GM18951 (cell line): Measurements from ENCODE around the gene AMHR2.
"Not testable (repeated sequence)": the region's sequence is repeated elsewhere in the genome, so short reads cannot be mapped to it uniquely, and the experiment has no call there.

Experiments used
- POLR2A ChIP-seq: IDR thresholded peaks from 4 replicates; pipeline ENCODE4 v1.6.1; 2011; ENCODE audit warnings: mild to moderate bottlenecking; ENCODE audit not compliant: insufficient read length, insufficient read depth; ENCODE audit errors: extremely low read depth
- in situ Hi-C: fragments of 300-500 bp; cut with MboI; formaldehyde crosslinking; loops from one replicate; pipeline ENCODE4 v1.12.0; 2022; ENCODE audit warnings: low sequenced_read_pairs, mixed read lengths, inconsistent platforms; ENCODE audit not compliant: unreplicated experiment

The AMHR2 gene

DNA sequence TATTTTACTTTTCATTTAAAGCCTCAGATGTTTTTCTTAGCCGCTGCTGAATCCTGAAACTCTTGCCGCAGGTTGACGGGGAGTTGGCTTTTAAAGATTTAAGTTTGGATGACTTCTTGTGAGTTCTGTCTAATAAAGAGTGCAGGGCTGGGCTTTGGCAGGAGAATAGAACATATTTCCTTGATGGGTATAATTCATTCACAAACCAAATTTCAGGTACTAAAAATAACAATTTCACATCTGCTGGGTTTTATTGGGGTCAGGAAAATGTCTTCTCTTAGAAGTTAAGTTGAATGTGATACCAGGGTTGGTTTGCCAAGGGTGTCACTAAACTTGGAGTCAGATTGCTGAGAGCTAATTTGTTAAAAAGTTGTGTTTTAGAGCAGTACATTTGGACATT lies 34.0 kb upstream of the AMHR2 start:
- in situ Hi-C loops = no loop called here
- TF ChIP-seq POLR2A = no peak

DNA sequence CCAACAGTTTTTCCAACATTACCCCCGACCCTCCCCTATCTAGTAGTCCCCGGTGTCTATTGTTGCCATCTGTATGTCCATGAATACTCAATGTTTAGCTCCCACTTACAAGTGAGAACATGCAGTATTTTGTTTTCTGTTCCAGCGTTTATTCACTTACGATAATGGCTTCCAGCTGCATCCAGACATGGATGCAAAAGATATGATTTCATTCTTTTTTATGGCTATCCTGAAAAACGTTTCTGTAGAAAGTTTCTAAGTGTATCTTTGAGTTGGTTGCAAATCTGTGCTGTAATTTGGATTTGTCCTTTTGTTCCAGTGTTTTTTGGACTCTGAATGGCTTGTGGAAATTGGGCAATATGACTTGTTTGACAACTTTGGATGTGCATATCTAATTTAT lies 31.9 kb upstream of the AMHR2 start:
- in situ Hi-C loops = no loop called here
- no peak for TF ChIP-seq POLR2A

DNA sequence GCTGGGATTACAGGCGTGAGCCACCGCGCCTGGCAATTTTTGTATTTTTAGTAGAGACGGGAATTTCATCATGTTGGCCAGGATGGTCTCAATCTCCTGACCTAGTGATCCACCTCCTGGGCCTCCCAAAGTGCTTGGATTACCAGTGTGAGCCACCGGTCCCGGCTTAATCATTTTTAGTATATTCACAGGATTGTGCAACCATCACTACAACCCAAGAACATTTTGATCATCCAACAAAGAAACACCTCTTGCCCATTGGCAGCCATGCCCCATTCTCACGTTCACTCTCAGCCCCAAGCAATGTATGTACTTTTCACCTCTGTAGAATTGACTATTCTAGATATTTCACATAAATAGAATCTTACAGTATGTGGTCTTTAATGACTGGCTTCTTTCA lies 23.8 kb upstream of the AMHR2 start:
- no peak for TF ChIP-seq POLR2A
- in situ Hi-C loops = no loop called here

DNA sequence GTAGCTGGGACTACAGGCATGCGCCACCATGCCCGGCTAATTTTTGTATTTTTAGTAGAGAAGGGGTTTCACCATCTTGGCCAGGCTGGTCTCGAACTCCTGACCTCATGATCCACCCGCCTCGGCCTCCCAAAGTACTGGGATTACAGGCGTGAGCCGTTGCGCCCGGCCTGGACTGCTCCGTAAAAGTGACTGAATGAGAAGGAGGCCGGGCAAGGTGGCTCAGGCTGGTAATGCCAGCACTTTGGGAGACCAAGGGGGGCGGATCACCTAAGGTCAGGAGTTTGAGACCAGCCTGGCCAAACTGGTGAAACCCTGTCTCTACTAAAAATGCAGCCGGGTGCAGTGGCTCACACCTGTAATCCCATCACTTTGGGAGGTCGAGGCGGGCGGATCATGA lies 21.3 kb upstream of the AMHR2 start:
- in situ Hi-C loops = not testable (repeated sequence)

DNA sequence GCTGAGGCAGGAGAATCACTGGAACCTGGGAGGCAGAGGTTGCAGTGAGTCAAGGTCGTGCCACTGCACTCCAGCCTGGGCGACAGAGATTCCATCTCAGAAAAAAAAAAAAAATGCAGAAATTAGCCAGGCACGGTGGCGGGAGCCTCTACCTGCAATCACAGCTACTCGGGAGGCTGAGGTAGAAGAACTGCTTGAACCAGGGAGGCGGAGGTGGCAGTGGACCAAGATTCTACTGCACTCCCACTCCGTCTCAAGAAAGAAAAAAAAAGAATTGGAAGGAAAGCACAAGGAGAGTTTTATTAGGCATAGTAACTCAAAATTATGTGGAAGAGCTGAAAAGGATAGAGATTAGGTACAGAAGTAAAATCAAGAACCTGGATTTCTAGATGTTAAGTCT lies 20.8 kb upstream of the AMHR2 start:
- in situ Hi-C loops = no loop called here
- TF ChIP-seq POLR2A = no peak

DNA sequence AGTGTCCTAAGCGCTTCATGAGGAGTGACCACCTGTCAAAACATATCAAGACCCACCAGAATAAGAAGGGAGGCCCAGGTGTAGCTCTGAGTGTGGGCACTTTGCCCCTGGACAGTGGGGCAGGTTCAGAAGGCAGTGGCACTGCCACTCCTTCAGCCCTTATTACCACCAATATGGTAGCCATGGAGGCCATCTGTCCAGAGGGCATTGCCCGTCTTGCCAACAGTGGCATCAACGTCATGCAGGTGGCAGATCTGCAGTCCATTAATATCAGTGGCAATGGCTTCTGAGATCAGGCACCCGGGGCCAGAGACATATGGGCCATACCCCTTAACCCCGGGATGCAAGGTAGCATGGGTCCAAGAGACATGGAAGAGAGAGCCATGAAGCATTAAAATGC lies 12.7 kb upstream of the AMHR2 start:
- in situ Hi-C loops = no loop called here
- no peak for TF ChIP-seq POLR2A

DNA sequence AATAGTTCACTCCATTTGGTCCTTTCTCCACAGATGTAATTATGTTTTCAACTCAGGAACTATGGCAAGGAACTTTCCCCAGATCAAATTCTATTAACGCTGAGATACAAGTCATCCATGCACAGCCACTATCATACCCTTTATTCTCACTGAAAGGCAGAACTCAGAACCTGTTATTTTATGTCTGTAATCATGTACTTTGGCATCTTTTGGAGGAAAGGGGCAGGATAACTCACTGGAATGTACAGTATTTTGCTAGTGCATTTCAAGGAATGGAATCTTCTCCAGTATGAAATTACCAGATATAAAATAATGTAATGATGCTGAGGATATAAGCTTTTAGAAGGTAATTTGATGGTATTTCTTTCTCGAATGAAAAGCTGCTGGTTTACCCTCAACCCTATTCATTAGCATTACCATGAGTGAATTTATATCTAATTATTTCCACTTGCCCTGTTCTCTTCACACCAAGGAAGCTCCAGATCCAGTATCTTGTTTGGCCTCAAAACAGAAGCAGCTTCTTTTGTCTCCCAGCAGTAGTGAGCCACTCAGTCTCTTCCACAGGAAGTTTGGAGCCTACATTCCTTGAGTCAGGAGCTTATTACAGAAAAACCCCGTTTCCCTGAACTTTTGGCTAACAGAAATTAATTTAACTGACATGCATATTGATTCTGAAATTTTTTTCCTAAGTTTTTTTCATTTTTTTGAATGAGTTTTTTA lies 10.0 kb upstream of the AMHR2 start:
- TF ChIP-seq POLR2A = no peak
- in situ Hi-C loops = no loop called here

DNA sequence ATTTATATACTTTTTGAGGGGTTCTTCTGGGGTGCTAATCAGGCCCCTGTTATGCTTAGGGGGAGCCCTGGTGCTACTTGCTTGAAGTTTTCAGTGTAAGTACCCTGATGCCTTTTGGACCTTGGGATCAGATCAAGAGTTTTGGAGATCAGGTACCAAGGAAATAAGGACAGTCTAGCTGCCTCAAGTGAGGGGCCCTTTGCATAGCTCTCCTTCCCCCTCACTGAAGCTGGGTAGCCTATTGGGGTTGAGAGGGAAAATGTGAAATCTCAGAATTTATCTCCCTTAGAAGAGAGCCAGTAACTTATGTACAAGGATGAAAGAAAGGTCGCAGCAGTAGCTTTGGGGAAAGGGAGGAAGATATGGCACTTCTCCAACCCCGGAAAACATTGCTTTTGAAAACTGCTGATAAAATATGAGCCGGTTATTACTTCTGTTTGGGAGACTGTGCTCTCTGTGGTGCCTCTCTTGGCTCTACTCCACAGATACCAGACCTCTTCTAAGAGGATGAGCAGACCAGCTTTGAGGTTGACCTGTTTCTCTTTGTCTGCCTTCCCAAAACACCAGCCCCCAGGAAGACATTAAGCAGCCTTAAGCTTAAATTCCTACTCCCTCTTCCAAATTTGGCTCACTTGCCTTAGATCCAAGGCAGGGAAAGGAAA lies 8.8 kb upstream of the AMHR2 start:
- no peak for TF ChIP-seq POLR2A

DNA sequence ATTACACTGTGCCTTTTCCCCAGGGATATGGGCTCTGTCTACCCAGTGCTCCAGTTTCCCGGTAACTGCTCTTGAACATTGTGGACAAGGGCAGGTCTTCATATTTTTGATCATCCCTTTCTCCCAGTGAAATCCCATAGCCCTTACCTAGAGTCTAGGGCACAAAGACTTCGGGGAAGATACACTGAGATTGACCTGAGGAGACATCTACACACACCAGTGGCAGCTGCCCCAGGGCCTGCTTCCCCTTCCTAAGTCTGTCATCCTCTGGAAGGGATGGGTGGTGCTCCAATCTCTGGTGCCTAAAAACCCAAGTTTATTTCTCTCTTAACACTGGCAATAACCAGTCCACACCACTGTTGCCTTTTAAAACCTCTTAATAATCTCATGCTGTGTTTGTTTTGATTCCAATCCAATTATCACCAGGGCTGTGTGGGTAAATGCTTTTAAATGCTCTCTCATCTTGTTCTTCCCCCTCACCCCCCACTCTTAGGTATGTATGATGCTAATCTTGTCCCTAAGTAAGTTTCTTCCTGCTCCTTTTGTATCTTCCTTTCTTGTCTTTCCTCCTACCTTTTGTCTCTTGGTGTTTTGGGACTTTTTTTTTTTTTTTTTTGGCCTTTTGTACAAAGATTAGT lies 7.8 kb upstream of the AMHR2 start:
- in situ Hi-C loops = not testable (repeated sequence)

More for the DNA sequence above, 8.8 kb upstream of the AMHR2 start:
- in situ Hi-C loops = no loop called here

DNA sequence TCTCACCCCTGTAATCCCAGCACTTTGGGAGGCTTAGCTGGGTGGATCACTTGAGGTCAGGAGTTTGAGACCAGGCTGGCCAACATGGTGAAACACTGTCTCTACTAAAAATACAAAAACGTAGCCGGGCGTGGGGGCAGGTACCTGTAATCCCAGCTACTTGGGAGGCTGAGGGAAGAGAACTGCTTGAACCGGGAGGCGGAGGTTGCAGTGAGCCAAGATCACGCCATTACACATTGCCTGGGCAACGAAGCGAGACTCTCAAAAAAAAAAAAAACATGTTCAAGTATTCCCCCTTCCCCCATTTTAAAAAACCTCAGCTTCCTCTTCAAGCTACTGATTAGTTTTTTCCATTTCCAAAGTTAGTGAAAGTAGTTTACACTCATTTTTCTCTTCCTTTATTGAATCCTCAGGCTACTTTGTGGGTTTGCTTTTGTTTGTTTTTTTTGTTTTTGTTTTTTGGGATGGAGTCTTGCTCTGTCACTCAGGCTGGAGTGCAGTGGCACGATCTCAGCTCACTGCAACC lies 6.3 kb upstream of the AMHR2 start:
- in situ Hi-C loops = not testable (repeated sequence)

DNA sequence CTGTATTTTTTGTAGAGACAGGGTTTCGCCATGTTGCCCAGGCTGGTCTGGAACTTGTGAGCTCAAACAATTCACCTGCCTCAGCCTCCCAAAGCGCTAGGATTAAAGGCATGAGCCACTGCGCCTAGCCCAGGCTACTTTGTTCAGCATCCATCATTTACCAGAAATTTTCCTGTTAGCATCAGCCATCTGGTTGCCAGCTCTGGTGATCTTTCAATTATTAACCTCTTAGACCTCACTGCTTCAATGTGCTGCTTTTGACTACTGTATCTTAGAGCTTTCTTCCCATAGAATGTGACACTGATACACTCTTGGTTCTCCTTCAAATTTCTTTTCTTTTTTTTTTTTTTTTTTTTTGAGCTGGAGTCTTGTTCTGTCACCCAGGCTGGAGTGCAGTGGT lies 5.4 kb upstream of the AMHR2 start:
- TF ChIP-seq POLR2A = no peak
- in situ Hi-C loops = no loop called here

DNA sequence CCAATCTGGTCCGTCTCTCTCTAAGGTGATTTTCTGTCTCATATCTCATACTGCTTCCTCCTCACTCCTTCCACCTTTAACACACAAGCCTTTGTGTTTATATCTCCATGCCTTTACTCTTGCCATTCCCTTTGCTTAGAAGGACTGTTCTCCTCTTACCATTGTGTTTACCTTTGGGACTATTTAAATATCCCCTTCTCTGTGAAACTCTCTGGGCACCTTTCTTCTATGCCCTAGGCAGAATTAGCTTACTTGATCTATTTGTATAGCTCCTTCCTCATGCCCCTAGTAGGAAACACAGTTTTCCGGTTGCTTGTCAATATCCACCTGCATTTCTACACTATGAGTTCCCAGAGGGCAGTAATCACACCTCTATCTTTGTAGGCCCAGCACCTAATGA lies 3.9 kb upstream of the AMHR2 start:
- TF ChIP-seq POLR2A = no peak
- in situ Hi-C loops = loop anchor here (5.0 kb wide), 1 partner anchor 67 kb away; no protein-coding TSS in a partner anchor

DNA sequence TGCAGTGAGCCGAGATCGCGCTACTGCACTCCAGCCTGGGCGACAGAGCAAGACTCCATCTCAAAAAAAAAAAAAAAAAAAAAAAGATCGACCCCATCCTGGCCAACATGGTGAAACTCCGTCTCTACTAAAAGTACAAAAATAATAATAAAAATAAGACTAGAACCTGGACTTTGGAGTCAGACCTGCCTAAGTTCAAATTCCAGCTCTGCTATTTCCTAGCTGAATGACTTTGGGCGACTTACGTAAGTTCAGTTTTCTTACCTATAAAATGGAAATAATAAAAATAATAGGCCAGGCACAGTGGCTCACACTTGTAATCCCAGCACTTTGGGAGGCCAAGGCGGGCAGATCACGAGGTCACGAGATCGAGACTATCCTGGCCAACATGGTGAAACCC lies 1.4 kb upstream of the AMHR2 start:
- in situ Hi-C loops = loop anchor here (5.0 kb wide), 1 partner anchor 70 kb away; no protein-coding TSS in a partner anchor

DNA sequence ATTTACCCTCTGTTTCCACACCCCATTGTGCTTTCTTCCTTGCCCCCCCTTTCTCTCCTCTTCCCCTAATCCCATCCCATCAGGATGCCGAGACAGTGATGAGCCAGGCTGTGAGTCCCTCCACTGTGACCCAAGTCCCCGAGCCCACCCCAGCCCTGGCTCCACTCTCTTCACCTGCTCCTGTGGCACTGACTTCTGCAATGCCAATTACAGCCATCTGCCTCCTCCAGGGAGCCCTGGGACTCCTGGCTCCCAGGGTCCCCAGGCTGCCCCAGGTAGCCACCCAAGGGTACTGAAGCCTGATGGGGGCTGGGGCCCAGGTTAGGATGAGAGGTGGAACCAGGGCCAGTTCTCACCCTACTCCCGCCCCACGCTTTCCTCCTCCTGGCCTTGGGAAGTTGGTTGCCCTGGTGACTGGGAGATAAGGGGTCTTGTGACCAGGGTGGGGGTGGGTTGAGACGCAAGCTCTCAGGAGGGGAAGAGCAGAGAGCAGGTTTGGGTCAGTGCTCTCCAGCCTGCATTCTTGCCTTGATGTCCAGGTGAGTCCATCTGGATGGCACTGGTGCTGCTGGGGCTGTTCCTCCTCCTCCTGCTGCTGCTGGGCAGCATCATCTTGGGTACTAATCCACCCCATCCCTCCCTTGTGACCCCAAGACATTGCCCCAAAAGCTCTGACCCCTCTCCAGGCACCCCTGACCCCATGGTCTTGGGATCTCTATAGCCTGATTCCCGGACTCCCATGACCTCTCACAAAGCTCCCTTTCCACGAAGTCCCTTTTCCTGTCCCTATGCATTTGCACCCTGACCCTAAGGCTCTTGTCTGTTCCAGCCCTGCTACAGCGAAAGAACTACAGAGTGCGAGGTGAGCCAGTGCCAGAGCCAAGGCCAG lies 1.2 kb downstream of the AMHR2 start:
- TF ChIP-seq POLR2A = no peak
- in situ Hi-C loops = loop anchor here (5.0 kb wide), 1 partner anchor 73 kb away; no protein-coding TSS in a partner anchor
